Islet precursor cell (in vitro differentiated cells): ENCODE results near the gene NDOR1.

Experiments used
- DNase-seq: peaks from one replicate; pipeline ENCODE4 v3.0.0-alpha.2; 2018

Gene NDOR1

GRCh38 chr9:137167747-137168572 lies 37.5 kb upstream of the NDOR1 start:
- peak; percentile 63 for DNase-seq

GRCh38 chr9:137168573-137168903 lies 37.0 kb upstream of the NDOR1 start:
- no peak for DNase-seq

- peak; percentile 72 for DNase-seq
Measured at GRCh38 chr9:137168904-137169856, 36.3 kb upstream of the NDOR1 start.

GRCh38 chr9:137169896-137170358 lies 35.6 kb upstream of the NDOR1 start, which contains the start of gene LRRC26:
Gene LRRC26, minus strand, starts transcription at chr9:137170051. Its CDS starts 108 bp downstream, at chr9:137169943.
- DNase-seq, result no peak

GRCh38 chr9:137170486-137171148 lies 34.9 kb upstream of the NDOR1 start:
- no peak for DNase-seq

GRCh38 chr9:137171149-137171900 lies 34.2 kb upstream of the NDOR1 start:
- no peak for DNase-seq

- no peak for DNase-seq
Measured at GRCh38 chr9:137172901-137173795, 32.4 kb upstream of the NDOR1 start.

- no peak for DNase-seq
Measured at GRCh38 chr9:137173796-137174664, 31.5 kb upstream of the NDOR1 start.

GRCh38 chr9:137174722-137175293 lies 30.7 kb upstream of the NDOR1 start:
- DNase-seq, result peak; percentile 62

GRCh38 chr9:137175345-137175961 lies 30.0 kb upstream of the NDOR1 start:
- DNase-seq, result no peak

GRCh38 chr9:137176302-137177182 lies 29.0 kb upstream of the NDOR1 start:
- peak; percentile 80 for DNase-seq

- DNase-seq, result peak; percentile 70
Measured at GRCh38 chr9:137178201-137178938, 27.1 kb upstream of the NDOR1 start.

- no peak for DNase-seq
Measured at GRCh38 chr9:137178939-137179630, 26.4 kb upstream of the NDOR1 start.

- DNase-seq, result no peak
Measured at GRCh38 chr9:137179761-137180160, 25.7 kb upstream of the NDOR1 start.

- no peak for DNase-seq
Measured at GRCh38 chr9:137180491-137180890, 25.0 kb upstream of the NDOR1 start.

GRCh38 chr9:137181680-137182079 lies 23.8 kb upstream of the NDOR1 start:
- no peak for DNase-seq

GRCh38 chr9:137182836-137183235 lies 22.7 kb upstream of the NDOR1 start:
- DNase-seq, result no peak
